NCI-H345 treated with DMSO at 0.1 percent for 48 hours (cell line): ENCODE data around the gene HARBI1.

Experiments
- DNase-seq: peaks from one replicate; lab custom pipeline; 2025; ENCODE audit not compliant: unreplicated experiment; lab: John Stamatoyannopoulos, UW

The HARBI1 gene, protein sequence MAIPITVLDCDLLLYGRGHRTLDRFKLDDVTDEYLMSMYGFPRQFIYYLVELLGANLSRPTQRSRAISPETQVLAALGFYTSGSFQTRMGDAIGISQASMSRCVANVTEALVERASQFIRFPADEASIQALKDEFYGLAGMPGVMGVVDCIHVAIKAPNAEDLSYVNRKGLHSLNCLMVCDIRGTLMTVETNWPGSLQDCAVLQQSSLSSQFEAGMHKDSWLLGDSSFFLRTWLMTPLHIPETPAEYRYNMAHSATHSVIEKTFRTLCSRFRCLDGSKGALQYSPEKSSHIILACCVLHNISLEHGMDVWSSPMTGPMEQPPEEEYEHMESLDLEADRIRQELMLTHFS

DNA sequence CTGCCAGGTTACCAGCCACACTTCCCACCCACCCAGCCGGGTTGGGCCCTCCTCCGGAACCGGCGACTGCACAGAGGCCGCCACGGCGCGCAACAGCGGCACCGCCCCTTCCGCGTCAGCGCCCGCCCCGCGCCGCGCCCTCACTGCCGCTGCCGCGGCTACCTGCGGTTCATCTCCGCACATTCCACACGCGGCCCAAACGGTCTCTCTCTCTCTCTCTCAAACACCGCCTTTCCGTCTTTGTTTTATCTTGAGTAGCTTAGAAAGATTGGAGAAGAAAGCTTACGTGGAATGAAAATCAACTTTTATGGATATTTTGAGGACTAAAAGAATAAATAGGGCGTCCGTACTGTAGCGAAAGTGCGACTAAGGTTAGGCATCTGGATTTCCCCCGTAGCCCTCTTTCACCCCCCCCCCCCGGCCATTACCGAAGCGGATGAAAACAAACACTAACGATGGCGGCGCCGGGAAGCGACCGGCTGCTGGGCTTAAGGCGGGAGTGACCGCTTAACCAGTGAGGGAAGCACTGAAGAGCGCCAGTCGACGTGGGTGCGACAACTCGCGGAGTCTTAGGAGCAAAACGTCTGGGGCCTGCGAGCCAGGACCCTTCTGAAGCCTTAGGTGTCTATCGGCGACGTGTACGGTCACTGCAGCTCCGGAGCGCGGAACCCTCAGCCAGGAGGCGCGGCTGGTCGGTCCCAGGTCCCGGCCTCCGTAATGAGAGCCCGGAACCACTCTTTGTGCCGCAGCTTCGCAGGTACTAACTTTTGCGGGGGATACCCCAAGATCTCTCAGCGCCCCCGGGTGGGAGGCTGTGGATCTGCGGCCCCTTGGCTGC, at the start of gene HARBI1, which contains the start of gene ATG13:
HARBI1 (minus strand) TSS at position 94 of the 838 bp plus-strand sequence. CDS start 990 bp downstream, outside the sequence.
ATG13 (plus strand) TSS at position 420 of the 838 bp plus-strand sequence. CDS start 26,739 bp downstream, outside the sequence.
- peak; percentile 86 for DNase-seq

DNA sequence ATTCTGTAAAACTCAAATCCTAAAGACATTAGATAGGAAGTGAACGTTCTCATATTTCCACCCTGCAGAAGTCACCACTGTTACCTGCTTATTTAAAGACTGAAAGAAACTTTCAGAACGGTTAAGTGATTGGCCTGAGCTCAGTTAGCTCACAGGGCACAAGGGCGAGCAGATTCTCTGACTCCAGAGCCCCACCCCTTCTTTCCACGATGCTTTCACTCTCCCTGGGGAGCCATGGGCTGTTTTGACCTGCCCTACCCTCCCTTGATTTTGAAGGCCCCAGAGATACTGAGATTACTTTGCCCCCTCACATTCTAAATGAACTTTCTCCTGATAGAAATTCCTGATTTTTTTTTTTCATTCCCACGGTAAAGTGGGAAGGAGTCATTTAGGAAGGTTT, 49.5 kb upstream of the HARBI1 start:
- DNase-seq, result no peak

DNA sequence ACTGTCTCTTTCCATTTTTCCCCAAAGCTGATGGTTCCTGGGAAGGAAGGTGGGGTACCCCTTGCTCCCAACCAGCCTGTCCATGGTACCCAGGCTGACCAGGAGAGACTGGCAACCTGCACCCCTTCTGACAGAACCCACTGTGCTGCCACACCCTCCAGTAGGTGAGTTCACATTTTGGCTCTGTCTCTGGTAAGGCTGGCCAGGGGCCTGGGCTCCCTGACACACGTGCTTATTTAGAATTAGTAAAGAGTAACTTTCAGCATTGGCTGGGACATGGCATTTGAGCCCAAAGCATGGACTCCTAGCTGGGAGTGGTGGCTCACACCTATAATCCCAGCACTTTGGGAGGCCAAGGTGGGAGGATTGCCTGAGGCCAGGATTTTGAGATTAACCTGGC, 48.3 kb upstream of the HARBI1 start:
- DNase-seq, result no peak

DNA sequence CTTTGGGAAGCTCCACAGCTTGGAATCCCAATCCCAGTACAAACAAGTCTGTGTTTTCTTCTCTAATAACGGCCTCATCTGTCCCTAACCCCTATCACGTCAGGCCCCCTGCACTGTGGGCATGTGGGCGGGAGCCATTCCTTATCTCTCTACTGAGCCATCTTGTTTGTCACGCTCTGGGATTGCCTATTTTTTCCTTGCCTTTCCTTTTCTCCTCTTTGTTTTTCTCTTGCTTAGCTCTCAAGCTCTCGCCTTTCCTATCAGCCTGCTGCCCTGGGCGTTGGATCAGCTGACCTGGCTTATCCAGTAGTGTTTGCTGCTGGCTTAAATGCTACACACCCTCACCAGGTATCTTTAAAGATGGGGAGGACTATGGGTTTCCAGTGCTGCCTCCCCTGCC, 47.6 kb upstream of the HARBI1 start:
- DNase-seq, result no peak

DNA sequence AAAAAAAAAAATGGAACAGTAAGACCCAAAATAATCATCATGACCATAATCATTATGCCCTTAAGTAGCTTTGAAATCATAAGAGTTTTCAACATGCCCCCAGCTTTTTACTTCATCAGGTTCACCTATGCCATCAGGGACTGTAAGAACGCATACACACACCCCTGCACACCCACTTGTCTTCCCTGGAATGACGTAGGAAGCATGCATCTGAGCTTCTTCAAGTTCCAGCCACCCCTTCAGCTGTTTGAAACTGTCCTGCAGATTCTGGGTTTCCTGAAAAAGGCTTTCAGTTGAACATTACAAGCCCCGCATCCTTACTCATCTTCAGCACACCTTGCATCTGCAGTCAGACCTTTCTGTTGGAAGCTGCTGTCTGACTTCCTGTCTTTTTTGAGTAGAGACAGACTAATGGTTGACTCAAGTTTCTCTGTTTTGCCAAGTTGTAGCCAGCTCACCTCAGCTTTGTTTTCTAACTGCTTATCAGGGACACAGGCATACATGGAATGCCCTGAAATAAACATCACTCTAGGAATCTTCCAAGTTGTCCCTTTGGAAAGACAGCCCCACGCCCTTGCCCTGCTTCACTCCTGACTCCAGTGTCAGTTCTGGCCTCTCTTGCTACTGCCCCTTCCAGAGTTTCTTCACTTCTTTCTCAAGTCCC, 46.4 kb upstream of the HARBI1 start:
- DNase-seq, result no peak

DNA sequence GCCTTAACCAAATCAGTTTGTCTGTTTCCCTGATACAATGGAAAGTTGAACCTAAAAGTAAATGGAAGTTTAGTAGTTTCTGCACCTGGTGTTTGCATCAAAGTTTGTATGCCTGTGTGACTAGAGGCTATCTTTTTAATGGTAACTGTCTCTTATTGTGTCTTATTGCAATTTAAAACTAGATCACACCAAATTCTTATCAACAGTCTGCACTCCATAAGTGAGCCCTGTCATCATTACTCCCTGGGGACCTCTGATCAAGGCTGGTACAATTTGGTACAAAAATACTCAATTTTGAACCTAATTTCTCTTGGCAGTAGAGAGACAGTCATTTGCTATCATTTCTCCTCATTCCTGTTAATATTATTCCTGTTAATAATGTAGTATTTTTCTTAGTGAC, 45.3 kb upstream of the HARBI1 start:
- DNase-seq, result no peak

DNA sequence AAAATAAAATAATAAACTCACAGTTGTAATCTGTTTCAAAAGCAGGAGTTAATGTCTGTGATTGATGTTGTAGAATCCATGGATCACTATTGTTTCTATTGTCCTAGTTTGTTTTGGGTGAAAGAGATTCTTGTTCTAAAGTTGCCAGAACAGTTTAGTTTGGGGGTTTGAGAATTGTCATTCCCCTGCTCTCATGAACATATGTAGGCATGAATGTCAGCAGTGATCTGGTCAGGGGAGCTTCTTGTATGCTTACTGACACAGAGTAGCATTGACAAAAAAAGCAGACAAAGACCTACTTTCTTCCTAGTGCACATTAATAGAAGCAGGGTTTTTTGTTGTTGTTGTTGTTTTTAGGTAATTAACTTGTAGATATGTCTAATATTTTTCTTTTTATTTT, 44.8 kb upstream of the HARBI1 start:
- no peak for DNase-seq

DNA sequence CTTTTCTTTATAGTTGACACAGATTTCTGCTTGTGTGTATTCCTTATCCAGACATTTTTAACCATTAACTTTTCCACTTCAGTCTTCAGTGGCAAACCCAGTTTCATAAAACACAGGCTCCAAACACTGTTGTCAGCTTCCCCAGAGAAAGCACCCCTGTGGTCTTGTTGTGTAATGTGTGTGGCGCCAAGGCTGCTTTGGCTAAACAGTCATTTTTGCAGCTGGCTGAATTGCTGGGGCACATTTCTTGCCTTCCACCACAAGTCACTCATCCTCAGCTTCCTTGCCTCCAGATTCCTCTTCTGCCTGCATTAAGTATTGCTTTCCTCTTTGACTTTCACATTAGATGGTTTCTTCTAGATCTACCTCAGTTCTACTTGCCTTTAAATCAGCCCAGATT, 42.9 kb upstream of the HARBI1 start:
- DNase-seq, result no peak

DNA sequence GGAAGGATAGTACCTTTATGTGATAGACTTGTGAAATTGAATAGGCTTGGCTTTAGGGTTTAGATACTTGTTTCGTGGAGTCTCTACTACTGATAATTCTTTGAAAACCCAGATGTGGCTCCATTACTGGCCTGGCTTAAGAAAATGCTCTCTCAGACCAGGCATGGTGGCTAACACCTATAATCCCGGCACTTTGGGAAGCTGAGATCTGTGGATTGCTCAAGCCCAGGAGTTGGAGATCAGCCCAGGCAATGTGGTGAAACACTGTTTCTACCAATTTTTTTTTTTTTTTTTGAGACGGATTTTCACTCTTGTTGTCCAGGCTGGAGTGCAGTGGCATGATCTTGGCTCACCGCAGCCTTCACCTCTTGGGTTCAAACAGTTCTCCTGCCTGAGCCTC, 41.2 kb upstream of the HARBI1 start:
- DNase-seq, result no peak

DNA sequence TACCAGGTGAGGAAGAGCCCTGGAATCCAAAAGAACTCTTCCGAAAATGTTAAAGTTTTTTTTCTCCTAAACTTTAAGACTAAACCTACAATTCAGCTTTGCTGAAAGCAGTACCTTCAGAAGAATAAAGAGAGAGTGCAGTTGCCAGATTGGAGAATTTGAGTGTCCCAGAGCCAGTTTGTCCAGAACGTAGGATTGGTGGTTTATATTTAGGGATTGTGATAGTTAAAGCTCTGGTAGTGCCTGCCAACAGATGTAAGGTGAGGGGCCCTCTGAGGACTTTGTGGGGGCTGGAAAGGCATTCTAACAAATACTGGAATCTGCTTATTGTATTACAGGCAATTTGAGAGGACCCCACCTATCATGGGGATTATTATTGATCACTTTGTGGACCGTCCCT, 40.2 kb upstream of the HARBI1 start:
- no peak for DNase-seq

DNA sequence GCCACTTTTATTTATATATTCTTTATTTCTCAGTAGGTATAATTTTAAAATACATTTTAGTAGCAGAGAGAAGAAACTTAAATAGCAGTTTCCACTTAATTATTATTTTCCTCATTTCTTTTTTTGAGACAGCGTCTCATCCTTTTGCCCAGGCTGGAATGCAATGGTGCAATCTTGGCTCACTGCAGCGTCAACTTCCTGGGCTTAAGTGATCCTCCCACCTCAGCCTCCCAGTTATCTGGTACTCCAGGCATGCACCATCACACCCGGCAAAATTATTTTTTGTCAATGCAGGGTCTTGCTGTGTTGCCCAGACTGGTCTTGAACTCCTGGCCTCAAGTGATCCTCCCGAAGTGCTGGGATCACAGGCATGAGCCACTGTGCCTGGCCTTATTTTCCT, 38.6 kb upstream of the HARBI1 start:
- no peak for DNase-seq

DNA sequence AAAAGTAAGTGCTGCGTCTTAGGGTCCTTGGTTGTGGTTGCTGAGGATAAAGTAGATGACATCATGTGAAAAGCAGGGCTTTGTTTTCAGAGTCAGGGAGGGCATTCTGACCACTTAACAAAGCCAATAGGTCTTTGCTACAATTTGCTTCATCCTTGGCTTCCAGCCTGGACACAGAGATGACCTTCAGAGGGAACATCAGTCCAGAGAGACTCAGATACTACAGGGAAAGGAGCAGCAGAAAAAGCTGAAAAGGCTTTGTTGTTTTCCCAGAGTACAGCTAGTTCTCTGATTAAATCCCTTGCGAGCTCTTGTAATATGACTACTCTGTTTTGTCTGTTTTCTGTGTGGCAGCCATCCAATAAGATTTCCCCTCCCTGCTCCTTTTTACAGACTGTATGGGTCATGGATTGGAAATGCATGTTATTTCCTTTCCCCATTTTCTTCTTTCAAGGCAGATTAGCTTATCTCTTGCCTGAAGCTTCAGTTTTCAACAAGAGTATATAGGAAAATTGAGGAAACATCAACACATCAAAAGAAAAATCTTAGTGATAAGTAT, 32.2 kb upstream of the HARBI1 start:
- no peak for DNase-seq

DNA sequence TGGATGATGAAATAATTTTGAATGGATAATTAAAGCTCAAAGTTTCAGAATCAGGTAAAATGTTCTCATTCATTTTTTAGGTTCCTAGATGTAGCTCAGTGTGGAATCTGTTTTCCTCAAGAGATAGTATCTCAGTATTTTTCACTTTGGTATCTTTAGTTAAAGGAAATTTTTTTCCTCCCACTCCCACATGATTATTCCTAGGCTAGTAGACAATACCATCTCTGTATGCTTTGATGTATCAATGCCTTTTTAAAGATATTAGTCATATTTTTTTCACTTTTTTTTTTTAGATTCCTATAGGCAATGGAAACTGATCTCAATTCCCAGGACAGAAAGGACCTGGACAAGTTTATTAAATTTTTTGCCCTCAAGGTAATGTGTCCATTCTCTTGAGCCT, 27.0 kb upstream of the HARBI1 start:
- no peak for DNase-seq

DNA sequence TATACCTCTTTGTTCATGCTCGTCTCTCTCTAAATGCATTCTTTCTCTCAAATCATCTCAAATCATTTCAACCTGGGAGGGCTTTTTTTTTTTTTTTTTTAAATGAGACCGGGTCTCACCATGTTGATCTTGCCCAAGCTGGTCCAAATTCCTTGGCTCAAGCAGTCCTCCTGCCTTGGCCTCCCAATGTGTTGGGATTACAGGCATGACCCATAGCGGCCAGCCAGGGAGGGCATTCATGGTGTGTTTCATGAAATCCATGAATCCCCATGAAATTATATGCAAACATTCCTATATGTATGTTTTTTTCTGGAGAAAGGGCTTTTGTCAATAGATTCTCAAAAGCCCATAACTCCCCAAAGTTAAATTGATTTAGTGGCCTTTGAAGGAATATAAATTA, 26.5 kb upstream of the HARBI1 start:
- no peak for DNase-seq

DNA sequence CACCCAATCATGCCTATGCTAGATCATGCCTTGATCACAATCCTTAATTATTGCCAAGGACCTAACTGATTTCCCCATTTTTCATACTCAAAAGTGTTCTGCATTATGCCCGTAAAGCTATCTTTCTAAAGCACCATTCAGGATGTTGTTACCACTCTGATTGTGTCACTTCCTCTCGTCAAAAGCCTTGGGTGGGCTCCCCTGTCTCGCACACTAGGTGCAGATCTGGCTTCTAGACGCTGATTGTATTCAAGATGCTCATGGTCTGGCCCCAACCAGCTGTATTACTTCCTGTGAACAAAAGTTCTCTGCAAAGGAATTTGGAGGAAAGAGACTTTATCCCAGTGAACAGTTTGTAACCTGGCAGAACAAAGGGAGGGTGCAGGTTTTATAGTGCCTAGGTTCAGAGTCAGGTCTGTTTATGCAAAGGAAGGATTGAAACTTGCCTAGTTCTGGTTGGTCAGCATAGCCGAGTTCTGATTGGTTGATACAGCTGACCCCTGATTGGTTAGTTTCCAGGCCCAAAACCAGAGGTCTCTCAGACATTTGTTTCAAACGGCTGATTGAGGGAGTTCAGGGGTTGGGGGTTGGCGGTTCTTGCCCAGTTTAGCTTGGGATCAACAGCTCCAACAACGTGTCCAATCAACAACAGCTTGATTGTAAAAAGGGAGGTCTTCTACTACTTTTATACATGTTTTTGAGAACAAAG, 25.8 kb upstream of the HARBI1 start:
- no peak for DNase-seq

DNA sequence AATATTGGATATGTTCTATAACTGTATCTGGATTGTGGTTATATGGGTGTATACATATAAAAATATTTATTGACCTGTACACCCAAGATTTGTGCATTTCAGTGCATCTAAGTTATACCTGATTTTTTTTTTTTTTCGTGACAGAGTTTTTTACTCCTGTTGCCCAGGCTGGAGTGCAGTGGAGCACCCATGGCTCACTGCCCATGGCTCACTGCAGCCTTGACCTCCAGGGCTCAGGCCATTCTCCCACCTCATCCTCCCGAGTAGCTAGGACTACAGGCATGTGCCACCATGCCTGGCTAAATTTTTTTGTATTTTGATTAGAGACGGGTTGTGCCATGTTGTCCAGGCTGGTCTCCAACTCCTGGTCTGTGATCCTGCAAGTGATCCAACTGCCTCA, 24.6 kb upstream of the HARBI1 start:
- no peak for DNase-seq

DNA sequence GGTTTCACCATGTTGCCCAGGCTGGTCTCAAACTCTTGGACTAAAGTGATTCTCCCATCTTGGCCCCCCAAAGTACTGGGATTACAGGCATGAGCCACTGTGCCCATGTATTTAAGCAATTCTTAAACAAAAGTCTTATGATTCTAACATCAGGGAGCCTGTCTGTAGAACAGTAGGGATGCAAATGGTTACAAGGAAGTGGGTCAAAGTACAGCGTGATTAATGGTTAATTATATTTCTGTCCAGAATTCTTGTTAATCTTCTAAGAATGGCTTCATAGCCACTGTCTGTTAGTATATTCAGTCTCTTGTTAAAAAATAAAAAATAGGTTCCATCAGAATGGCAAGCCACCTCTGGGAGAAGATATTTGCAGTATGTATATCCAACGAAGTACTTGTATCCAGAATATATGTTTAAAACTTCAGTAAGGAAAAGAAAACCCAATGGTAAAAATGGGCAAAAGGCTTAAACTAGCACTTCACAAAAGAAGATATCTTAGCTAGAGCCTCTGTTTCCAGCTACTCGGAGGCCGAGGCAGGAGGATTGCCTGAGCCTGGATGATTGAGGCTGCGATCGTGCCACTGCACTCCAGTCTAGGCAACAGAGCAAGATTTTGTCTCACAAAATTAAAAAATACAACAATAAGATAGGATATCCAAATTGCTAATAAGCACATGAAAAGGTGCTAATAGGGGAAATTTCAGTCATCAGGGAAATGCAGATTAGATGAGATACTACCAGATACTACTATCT, 23.2 kb upstream of the HARBI1 start:
- DNase-seq, result no peak

DNA sequence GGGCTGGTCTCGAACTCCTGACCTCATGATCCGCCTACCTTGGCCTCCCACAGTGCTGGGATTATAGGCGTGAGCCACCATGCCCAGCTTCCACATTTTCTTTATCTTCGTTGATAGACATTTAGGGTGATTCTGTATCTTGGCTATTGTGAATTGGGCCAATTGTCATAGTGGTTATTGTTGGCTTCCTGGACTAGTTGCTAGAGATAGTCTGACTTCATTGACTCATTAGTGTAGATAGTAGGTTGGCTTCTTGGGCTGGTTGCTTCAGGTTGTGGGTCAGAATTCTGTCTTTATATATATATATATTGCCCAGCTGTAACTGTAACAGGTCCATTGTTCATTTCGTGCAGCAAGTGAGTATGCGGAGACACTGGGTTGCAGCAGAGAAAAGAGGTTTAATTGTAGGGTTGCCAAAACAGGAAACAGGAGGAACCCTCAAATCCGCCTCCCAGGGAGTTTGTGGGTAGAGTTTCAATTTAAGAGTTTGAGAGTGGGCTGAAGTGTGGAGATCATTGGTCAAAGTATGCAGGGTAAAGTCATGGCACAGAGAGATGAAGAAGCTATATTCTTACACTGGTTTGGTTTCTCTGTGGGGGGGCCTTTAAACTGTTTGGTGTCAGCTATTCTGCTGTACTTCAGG, 22.3 kb upstream of the HARBI1 start:
- DNase-seq, result no peak

DNA sequence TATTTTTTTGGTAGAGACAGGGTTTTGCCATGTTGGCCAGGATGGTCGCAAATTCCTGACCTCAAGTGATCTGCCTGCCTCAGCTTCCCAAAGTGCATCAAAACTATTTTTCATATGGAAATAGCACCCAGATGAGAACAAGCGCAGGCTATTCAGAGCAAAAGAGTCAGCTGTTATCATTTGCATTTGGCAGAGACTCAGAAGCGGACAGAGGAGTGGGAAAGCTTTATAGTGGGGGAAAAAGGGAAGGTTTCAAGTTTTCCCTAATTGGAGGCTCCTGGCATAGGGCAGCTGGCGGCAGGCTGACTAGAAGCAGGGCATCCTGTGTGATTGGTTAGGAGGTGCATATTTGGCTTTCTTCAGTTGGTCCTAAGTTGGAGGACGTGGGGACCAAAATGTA, 20.5 kb upstream of the HARBI1 start:
- DNase-seq, result no peak
